HG02852 (cell line): ENCODE measurements around the gene TFAP2E.

Experiments
- ATAC-seq: cut with Tn5 transposase; IDR thresholded peaks from one replicate; pipeline ENCODE4 v1.9.1; 2021; ENCODE audit warnings: mild to moderate bottlenecking, moderate library complexity; ENCODE audit not compliant: unreplicated experiment

TFAP2E gene

GRCh38 chr1:35592991-35593769, 20.1 kb downstream of the TFAP2E start:
- ATAC-seq = no peak

- ATAC-seq = no peak
Observed at GRCh38 chr1:35594005-35594760, 21.1 kb downstream of the TFAP2E start.

- no peak for ATAC-seq
Observed at GRCh38 chr1:35595684-35596083, 22.6 kb downstream of the TFAP2E start.

- no peak for ATAC-seq
Observed at GRCh38 chr1:35597870-35598269, 24.8 kb downstream of the TFAP2E start.

- no peak for ATAC-seq
Observed at GRCh38 chr1:35598895-35599294, 25.8 kb downstream of the TFAP2E start.

- ATAC-seq = no peak
Observed at GRCh38 chr1:35599411-35599810, 26.3 kb downstream of the TFAP2E start.

GRCh38 chr1:35600593-35600992, 27.5 kb downstream of the TFAP2E start:
- no peak for ATAC-seq

GRCh38 chr1:35603468-35603867, 30.4 kb downstream of the TFAP2E start:
- no peak for ATAC-seq

- no peak for ATAC-seq
Observed at GRCh38 chr1:35603941-35604340, 30.8 kb downstream of the TFAP2E start.

- no peak for ATAC-seq
Observed at GRCh38 chr1:35605071-35605866, 32.2 kb downstream of the TFAP2E start.

GRCh38 chr1:35605867-35606182, 32.7 kb downstream of the TFAP2E start:
- ATAC-seq = no peak

- ATAC-seq = no peak
Observed at GRCh38 chr1:35611655-35612054, 38.5 kb downstream of the TFAP2E start.

GRCh38 chr1:35615440-35615839, 42.3 kb downstream of the TFAP2E start:
- no peak for ATAC-seq

- no peak for ATAC-seq
Observed at GRCh38 chr1:35619237-35620121, 46.4 kb downstream of the TFAP2E start.

- no peak for ATAC-seq
Observed at GRCh38 chr1:35622510-35623178, 49.5 kb downstream of the TFAP2E start.

GRCh38 chr1:35623832-35624231, 50.7 kb downstream of the TFAP2E start:
- no peak for ATAC-seq

- no peak for ATAC-seq
Observed at GRCh38 chr1:35629051-35629450, 55.9 kb downstream of the TFAP2E start.

GRCh38 chr1:35631396-35631795, 58.3 kb downstream of the TFAP2E start:
- ATAC-seq = no peak

- ATAC-seq = no peak
Observed at GRCh38 chr1:35633547-35633946, 60.4 kb downstream of the TFAP2E start.

- ATAC-seq = no peak
Observed at GRCh38 chr1:35637401-35637809, 64.3 kb downstream of the TFAP2E start.
